ENCODE results near the gene PIK3CB.
A peak's percentile ranks its signal among the peaks of the same experiment; 100 is the strongest.
"Not testable (repeated sequence)": the region's sequence is repeated elsewhere in the genome, so short reads cannot be mapped to it uniquely, and the experiment has no call there.

Gene PIK3CB

DNA sequence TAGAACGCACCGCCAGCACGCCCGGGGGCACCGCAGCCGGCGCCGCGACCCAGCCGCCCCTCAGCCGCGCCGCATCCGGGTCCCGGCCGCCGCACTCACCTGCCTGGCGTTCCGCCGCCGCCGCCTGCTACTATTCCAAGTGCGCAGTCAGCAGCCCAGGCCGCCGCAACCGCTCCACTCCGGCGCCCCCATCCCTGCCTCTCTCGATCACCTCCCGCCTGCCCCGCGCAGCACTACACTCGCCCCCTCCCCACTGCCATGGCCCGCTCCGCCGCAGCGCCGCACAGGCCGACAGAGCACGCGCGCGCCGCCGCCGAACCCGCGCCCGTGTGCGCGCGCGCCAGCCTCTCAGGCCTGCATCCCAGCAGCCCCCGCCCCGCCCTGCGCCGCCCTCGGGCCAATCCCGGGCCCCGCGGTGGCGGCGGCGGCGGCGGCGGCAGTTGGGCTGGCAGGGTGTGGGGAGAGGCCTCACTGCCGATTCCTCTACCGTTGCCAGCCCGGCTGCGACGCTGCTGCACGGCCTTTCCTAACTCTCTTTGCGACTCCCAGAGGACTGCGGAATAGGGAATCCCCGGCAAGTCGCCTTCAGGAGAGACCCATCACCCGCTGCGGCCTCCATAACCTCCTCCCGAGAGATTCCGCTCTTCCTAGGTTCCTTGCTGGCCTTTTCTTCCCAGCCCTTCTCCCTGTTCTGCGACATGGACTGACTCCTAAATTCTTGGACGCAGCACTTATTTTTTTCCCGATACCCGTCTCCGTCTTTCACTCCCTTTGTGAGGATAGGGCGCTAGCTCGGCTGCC is at the start of gene PIK3CB:
Gene PIK3CB, minus strand, starts transcription at position 333 of the 801 bp plus-strand sequence. CDS start 75,585 bp downstream, outside the sequence.
- peak; percentile 79 to 97 (median 93) for DNase-seq

DNA sequence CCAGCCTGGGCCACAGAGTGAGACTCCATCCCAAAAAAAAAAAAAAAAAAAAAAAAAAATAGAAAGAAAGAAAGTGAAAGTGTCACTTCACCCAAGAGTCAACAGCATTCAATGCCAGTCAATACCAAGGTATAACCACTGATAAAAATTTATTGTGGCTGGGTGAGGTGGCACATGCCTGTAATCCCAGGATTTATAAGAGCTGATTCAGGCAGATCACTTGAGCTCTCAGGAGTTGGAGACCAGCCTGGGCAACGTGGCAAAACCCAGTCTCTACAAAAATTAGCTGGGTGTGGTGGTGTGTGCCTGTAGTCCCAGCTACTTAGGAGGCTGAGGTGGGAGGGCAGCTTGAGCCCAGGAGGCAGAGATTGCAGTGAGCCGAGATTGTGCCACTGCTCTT is 46.5 kb upstream of the PIK3CB start:
- no peak for DNase-seq

DNA sequence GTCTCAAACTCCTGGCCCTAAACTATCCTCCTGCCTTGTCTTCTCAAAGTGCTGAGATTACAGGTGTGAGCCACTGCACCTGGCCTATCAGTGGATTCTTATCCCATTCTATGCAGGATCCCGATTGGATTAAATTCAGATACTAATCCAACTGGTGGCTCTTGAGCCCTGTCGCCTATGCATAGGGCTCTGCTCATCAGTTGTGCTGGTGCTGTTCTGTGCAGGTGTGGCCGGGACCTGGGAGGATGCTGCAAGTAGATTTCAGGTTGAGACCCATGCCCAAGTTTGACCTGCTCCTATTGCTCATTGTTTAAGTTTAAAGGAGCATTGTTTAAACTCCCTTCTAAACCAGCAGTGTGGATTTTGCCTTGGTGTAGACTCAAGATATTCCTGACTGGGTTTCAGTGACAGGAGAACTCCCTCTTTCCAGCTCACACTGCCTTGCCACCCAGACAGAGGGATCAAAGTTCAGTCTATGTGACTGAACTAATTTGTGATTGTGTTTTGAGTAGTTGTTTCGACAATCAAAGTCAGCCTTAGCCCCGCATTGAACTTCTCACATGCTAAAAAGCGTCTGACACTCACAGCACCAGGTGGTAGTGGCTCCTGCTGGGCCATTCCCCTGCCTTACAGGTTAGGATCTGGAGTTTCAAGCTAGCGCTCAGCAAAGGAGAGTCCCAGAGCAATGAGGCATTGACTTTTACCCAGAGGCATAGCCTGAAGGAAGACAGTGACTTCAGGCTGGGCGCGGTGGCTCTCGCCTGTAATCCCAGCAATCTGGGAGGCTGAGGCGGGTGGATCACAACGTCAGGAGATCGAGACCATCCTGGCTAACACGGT is 45.0 kb upstream of the PIK3CB start:
- DNase-seq = no peak

DNA sequence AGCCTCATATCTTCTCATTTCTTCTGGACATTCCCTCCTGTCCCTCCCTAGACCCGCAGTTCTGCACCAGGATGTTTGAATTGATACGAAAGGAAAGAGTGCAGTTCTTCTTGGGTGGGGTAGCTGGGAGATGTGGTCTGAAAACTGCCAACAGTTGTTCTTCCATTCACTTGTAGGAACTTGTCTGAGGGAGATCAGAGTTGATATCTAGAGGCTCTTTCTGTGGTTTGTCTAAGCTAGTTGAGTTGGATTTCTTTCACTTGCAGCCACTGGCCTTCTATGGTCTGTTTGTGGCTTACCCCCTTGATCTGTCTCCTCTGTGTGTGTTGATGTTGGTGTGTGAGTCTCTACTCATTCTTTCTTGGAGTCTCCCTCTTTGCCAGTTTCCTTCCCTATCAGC is 42.5 kb upstream of the PIK3CB start:
- no peak for DNase-seq

DNA sequence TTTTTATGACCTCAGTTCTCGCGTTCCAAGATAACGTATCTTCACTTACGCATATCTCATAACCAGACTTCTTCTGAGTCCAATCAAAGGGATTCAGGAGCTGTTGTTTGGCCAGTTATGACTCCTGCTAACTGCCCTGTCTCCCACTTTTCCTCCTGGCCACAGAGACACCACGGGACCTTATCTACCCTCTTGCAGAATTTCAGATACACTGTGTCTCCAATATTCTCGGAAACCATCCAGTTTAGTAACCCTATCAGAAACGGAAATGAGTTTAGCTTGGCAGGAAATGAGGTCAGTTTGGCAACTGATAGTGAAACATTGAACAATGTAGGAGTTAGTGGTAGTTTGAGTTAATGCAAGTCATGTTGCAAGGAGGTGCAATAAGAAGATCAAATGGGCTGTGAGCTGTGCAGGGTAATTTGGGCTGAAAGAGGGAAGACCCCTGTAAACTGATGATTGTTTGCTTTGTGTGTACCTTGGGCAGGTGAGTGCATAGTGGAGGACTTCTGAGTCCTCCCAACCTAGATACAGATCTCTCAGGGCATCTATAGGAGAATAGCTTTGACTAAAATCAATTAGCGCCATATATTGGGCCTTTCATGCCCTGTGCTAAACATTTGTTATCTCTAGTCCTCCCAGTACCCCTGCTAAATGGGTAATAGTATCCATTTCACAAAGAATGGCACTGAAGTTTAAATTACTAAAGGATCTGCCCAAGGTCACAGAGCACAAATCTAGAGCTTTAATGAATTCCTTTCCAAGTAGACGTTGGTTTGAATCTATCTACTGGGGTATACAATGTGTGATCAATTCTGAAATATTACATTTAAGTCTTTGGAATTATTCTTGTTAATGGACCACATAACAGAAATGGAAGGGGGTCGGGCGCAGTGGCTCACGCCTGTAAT is 41.3 kb upstream of the PIK3CB start:
- DNase-seq = no peak

DNA sequence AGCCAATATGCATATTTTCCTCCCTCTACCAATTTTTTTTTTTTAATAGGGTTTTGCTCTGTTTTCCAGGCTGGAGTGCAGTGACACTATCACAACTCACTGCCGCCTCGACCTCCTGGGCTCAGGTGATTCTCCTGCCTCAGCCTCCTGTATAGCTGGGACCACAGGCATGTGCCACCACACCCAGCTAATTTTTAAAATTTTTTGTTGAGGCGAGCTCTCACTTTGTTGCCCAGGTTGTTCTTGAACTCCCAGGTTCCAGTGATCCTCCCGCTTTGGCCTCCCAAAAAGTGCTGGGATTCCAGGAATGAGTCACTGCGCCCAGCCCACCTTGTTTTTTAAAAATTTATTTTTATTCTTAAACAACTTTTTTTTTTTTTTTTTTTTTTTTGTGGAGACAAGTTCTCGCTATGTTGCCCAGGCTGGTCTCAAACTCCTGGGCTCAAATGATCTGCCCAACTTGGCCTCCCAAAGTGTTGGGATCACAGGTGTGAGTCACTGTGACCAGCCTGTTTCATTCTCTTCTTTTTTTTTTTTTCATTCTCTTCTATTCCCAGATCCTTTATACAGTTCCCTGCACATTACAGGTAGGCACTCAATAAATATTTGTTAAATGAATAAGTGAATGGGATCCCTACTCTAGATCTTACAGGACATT is 40.5 kb upstream of the PIK3CB start:
- DNase-seq = no peak

DNA sequence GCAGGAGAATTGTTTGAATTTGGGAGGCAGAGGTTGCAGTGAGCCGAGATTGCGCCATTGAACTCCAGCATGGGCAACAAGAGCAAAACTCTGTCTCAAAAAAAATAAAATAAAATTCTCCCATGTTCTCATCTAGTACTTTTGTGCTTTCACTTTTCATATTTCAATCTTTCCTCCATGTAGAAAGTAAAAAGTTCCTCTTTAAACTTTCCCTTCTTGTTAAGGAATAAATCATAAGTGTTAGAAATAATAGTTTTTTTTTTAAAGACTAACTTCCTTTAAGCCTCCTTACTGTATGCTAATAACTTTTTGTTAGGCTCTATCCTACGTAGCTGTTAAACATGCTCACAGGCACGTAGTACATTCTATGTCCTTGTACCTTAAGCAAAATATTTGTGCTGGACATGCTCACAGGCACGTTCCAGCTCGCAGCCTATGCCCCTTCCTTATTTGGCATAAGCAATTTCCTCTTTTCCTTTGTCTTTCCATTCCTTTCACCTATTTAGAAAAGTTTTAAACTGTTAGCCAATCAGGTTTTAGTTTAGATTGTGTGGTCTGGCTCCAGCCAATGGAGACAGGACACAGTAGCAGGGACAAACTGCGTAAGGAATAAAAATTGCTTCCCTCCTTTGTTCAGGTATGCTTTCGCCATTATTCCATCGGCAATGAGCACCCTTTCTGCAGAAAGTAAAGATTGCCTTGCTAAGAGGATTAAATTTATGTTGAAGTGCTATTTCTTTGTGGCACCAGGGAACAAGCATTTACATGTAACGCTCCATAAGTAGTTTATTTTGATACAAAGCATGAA is 38.9 kb upstream of the PIK3CB start:
- DNase-seq = no peak

DNA sequence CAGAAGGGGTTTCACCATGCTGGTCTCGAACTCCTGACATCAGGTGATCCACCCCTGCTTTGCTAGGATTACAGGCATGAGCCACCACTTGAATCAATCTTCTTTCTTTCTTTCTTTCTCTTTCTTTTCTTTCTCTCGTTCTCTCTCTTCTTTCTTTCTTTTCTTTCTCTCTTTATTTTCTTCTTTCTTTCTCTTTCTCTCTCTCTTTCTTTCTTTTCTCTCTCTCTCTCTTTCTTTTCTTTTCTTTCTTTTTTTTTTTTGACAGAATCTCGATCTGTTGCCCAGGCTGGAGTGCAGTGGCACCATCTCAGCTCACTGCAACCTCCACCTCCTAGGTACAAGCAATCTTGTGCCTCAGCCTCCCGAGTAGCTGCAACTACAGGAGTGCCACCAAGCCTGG is 37.9 kb upstream of the PIK3CB start:
- no peak for DNase-seq

DNA sequence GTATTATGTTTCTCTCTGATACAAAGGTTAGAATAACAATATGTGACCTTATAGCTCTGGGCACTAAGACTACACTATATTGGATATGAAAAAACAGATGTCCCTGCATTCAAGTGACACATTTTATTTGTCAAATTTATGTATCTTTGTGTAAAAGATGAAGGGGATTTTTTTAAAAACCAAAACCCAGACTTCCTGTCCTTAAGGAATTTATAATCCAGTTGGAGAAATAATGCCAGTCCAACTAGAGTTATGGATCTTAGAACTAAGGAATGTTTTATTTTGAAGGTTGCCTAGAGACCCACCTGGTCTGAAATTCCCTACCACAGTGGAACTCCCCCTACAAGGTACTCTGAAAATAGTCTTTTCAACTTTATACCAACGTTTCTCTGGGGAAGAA is 33.3 kb upstream of the PIK3CB start:
- DNase-seq = no peak

DNA sequence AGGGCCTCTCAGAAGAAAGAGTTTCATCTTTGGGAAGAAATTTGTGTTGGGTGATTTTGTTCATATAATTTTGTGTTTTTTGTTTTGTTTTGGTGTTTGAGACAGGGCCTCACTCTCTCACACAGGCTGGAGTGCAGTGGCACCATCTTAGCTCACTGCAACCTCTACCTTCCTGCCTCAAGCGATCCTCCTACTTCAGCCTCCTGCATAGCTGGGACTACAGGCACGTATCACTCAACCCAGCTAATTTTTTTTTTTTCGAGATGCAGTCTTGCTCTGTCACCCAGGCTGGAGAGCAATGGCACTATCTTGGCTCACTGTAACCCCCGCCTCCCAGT is 29.0 kb upstream of the PIK3CB start:
- no peak for DNase-seq

DNA sequence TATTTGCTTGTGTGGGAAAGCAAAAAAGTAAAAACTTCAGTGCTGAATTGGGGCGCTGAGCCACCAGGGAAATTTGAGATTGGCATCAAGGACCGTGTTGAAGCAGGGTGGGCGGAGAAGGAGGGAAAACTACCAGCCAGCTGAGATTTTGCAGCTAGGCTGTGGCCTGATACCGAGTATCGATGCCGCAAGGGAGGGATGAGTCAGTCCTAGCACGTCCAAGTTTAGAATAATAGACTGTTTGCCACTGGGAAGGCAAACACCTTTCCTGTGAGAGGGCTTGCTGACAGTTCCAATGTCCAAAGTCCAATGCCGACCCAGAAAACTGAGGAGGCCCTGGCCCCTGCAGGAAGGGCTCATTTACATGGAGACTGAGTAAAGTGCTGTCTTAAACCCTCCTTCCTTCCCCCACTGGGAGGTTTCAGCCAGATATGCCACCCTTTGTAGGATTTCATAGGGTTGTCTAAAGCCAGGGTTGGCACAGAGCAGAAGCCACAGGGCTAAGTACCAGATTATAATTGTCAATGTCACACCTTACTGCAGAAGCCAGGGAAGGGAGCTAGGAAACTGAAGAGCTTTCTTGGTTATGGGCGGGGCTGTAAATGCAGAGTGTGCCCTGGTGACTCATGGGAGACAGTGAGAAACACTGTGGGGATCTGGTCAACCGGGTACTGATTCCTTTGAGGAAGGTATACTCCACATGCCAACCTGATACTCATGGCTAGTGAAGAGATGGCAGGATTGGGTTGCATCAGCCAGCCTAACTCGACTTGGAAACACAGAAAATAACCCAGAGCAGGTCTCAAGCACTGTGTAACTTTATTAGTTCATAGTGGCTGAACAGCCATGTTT is 28.4 kb upstream of the PIK3CB start:
- no peak for DNase-seq

DNA sequence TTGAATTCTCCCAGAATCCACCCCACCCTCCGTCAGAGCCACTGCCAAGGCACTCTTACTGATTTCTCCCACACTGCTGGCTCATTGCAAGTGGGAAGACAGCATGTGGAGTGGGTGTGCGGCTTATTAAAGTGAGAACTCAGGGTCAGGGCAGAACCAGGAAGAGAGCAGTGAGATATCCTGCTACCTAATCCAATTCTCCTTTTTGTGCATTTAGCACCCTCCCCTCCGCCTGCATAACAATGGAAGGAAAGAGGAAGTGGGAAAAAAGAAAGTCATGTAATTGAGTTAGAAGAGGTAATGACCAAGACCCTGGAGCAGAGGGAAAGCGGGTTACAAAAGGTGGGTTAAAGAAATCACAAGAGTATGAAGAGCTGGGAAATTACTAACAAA is 27.8 kb upstream of the PIK3CB start:
- DNase-seq = no peak

DNA sequence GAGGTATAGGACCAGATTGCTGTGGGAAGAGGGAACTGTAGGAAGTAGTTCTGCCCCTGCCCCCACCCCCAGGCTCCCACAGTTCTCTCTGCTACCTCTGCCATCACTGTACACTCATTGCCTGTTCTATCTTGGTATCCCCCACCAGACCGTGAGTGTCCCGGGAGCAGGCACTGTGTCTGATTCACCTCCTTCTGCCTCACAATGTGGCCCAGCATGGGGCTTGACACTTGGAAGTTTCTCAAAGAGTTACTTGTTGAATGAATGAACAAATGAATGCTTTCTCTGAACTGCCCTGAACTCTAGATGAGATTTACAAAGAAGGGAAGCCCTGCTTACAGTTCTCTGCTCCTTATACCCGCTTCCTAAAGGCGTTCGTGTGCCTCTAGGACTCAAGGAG is 27.1 kb upstream of the PIK3CB start:
- DNase-seq = no peak

DNA sequence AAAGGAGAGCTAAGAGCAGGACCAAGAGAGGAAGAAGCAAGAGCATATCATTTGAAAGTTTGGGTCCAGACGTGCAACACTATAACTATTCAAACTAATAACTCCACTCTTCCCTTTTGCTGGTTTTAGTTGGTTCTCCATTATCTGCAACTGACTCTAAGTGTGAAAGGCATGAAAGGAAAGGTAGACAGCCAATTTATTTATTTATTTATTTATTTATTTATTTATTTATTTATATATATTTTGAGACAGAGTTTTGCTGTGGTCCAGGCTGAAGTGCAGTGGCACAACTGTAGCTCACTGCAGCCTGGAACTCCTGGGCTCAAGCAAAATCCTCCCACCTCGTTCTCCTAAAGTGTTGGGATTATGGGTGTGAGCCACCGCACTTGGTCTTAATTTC is 22.1 kb upstream of the PIK3CB start:
- no peak for DNase-seq

DNA sequence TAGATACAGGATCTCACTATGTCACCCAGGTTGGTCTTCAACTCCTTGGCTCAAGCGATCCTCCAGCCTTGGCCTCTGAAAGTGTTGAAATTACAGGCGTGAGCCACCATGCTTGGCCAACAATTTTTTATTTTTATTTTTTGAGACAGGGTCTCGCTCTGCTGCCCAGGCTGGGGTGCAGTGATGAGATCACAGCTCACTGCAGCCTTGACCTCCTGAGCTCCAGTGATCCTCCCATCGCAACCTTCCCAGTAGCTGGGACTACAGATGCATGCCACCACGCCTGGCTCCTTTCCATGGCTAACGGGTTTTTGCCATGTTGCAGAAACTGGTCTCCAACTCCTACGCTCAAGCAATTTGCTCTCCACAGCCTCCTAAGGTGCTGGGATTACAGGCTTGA is 20.2 kb upstream of the PIK3CB start:
- no peak for DNase-seq

DNA sequence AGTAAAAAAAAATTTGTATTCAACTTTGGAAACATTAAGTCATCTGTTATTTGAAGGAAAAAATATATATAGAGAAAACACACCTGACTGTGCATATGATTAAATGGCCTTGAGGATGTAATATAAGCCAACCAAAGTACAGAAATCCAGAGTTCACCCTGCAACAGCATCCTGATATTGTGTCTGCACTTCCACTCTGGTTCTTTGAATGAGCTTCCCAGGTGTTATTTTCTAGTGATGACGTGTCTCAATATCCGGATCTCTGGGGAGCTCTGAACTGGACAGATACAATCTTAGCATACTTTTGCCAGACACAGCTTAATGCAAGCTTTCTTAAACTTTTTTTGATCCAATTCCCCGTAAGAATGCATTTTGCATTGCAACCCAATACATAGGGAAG is 19.5 kb upstream of the PIK3CB start:
- no peak for DNase-seq

DNA sequence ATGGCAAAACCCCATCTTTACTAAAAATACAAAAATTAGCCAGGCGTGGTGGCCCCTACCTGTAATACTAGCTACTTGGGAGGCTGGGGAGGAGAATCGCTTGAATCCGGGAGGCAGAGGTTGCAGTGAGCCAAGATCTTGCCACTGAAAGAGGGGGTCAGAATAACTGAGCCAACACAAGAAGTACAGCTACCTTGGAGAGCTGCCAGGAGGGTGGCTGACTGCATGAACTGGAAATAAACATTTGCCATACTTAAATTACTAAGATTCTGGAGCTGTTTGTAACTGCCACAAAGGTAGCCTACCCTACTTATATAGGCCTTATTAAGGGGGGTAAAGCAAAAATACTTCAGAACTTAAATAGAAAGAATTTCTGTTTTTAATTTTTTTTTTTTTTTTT is 15.4 kb upstream of the PIK3CB start:
- no peak for DNase-seq

DNA sequence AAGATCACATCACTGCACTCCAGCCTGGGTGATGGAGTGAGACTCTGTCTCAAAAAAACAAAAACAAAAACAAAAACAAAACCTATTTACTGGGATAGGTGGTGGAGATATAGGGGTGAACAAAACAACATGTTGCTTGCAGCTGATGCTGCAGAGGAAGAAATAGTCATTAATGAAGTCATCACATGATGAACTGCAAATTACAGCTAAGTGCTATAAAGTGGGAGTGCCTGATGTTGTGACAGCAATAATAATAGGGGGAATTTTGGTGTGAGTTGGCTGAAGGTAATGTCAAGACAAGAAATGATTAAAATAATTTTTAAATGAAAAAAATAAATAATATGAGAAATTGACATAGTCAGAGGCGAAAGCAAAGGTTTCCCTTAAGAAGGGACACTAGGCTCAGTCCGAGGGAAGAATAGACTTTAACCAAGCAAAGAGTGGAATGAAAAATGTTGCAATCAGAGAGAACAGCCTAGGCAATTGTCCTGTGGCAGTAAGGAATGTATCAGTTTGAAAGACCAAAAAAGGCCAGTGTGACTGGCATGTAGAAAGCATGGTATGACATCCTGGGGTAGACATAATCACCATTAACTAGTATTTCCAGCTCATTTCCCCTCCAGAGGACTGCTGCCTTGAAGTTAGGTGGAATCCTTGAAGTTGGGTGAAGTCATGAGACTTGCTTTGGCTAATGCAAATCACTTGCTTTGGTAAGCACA is 14.7 kb upstream of the PIK3CB start:
- DNase-seq = no peak

DNA sequence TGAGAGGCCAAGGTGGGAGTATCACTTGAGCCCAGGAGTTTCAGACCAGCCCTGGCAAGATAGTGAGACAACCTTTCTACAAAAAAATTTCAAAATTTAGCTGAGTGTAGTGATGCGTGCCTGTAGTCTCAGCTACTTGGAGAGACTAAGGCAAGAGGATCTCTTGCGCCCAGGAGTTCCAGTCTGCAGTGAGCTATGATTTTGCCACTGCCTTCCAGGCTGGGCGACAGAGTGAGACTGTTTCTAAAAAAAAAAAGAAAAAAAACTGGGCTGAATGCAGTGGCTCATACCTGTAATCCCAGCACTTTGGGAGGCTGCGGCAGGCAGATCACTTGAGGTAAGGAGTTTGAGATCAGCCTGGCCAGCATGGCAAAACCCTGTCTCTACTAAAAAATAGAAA is 14.0 kb upstream of the PIK3CB start:
- no peak for DNase-seq

DNA sequence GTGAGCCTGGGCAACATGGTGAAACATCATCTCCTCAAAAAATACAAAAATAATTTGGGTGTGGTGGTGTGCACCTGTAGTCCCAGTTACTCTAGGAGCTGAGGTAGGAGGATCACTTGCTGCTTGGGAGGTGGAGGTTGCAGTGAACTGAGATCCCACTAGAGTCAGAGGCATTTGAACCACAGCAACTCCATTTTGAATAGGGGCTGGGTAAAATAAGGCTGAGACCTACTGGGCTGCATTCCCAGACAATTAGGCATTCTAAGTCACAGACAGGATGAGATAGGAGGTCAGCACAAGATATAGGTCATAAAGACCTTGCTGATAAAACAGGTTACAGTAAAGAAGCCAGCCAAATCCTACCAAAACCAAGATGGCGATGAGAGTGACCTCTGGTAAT is 12.1 kb upstream of the PIK3CB start:
- DNase-seq = not testable (repeated sequence)
